HG03520 (cell line): ENCODE measurements around the gene WAC.
"Not testable (repeated sequence)": the region's sequence is repeated elsewhere in the genome, so short reads cannot be mapped to it uniquely, and the experiment has no call there.

Experiments
- ATAC-seq: cut with Tn5 transposase; IDR thresholded peaks from one replicate; pipeline ENCODE4 v1.9.1; 2021; ENCODE audit warnings: mild to moderate bottlenecking, moderate library complexity; ENCODE audit not compliant: unreplicated experiment

WAC gene

GRCh38 chr10:28564905-28565304 lies 32.0 kb downstream of the WAC start:
- no peak for ATAC-seq

DNA sequence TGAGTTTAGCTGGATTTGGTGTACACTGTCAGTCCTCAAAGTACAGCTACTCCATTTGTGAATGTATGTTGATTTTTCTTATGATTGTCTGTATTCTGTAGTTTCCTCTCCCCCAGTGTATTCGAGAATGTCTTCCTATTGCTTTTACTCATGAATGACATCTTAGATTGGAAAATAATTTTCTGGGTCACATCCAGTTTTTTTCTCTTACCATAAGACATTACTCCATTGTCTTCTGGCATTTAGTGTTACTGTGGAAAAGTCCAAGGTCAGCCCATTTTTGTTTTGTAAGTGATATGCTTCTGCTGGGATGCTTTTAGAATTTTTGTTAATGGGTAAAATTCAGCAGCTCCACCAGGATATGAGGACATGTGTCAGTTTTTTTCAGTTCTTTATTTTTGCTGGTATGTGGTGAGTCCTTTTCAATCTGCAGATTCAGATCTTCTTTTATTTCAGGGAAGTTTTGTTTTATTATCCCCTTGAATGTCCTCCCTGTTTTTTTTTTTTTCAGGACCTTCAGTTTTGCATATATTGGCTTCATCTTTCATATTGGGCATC lies 33.6 kb downstream of the WAC start:
- no peak for ATAC-seq

DNA sequence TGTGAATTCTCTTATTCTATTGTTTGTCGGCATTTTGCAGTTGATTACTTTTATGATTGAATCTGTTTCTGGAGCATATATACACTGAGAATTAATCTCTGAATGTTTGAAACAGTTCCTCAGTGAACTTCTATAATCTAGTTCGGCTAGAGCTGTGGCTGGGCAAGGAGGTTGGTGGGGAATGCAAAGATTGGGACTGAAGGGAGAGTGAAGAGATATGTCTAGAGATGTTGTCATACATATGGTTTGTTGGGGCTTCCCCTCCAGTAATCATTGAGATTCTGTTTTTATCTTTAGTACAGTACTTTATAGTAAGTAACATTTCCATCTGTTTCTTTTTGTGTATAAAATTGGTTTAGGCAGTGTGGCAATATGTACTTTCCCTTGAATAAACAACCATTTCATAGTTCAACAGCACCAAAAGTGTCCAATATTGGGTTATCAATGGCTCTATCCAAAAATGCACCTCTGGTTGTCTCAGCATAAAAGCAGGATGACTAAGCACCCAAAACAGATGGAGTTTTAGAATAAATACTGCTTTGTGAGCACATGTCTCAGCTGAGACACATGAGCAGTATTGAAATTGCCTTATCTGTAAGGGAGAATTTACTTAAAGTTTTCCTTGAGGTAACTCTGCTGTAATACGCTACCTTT lies 36.7 kb downstream of the WAC start:
- ATAC-seq: no peak

GRCh38 chr10:28570598-28570997 lies 37.7 kb downstream of the WAC start:
- ATAC-seq: no peak

- ATAC-seq: no peak
Measured at GRCh38 chr10:28571265-28571664, 38.3 kb downstream of the WAC start.

DNA sequence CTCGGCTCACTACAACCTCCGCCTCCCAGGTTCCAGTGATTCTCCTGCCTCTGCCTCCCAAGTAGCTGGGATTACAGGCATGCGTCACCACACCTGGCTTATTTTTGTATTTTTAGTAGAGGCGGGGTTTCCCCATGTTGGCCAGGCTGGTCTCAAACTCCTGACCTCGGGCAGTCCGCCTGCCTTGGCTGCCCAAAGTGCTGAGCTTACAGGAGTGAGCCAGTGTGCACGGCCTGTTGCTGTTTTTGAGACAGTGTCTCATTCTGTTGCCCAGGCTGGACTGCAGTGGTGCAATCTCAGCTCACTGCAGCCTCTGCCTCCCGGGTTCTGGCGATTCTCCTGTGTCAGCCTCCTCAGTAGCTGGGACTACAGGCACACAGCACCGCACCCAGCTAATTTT lies 41.3 kb downstream of the WAC start:
- ATAC-seq: not testable (repeated sequence)

DNA sequence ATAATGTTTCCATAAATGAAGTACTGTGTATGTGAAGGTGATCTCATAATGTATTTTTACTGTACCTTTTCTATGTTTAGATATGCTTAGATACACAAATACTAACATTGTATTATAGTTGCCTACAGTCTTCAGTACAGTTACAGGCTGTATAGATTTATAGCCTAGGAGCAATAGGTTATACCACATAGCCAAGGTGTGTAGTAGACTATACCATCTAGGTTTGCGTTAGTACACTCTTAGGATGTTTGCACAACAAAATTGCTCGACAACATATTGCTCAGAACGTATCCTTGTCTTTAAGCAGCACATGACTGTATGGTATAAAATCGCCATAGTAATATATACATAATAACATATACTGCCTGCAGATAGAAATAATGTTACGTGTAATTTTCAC lies 42.9 kb downstream of the WAC start:
- no peak for ATAC-seq

DNA sequence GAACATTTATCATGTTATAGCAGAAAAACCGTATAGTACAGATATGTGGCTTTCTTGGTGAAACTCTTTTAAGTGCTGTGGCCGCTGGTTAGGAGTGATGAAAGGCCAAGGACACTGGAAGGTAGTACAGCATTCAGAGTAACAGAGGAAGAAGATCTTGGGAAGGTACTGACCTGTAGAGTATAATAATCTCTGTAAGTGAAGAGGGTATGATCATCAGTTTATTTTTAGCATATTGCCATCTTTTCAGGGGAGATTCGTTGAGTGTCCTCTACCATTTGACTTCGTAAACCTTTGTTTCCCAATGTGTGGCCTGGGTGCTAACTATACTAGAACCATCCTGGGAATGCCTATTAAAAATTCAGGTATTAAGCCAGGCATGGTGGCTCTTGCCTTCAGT lies 44.6 kb downstream of the WAC start:
- ATAC-seq: no peak

DNA sequence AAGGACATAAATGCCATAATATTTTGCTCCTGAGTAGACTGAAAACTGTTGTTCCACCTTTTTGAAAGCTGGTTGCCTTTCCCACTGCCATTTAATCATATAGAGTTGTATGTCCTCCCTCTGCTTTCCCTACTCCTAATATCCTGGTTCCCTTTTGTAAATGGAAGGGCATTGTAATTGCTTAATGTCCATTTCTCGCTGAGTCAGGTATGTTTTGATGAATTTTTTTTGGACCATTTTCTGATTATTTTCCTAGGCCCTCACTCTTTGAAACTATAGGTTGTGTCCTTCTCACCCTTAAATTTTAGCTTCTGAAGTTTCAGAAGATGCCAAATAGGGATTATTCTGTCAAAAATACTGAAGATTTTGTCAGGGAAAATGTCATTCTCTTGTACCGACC lies 45.5 kb downstream of the WAC start:
- no peak for ATAC-seq

DNA sequence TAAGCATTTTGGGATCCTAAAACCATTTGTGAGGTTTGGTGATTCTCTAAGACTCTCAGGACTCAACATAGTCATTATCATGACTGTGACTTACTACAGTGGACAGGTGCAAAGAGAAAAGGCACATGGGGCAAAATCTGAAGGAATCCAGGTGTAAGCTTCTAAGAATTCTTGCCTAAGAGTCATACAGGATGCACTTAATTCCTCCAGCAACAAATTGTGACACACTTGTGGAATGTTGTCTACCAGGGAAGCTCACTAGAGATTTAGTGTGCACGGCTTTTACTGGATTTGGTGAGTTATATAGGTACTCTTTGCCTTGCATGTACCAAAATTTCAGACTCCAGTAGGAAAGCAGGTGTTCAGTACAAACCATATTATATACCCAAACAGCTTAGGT lies 47.9 kb downstream of the WAC start:
- ATAC-seq: no peak

- no peak for ATAC-seq
Measured at GRCh38 chr10:28581916-28582315, 49.0 kb downstream of the WAC start.

GRCh38 chr10:28585076-28585475 lies 52.2 kb downstream of the WAC start:
- ATAC-seq: no peak

DNA sequence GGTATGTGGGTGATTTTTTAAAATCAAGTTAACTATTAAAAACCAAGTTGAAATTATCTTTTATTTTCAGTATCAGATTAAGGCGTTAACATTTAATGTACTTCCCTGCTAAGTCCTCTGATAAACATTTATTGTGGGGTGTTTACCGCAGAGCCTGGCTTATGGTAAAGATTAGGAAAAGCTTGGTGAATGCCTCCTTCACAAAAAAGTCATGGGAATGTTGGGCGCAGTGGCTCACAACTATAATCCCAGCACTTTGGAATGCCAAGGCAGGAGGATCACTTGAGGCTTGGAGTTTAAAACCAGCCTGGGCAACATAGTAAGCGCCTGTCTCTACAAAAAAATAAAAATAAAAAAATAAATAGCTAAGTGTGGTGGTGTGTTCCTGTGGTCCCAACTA lies 53.3 kb downstream of the WAC start:
- no peak for ATAC-seq

GRCh38 chr10:28587270-28587969 lies 54.5 kb downstream of the WAC start:
- no peak for ATAC-seq

GRCh38 chr10:28587970-28588290 lies 55.0 kb downstream of the WAC start:
- no peak for ATAC-seq

DNA sequence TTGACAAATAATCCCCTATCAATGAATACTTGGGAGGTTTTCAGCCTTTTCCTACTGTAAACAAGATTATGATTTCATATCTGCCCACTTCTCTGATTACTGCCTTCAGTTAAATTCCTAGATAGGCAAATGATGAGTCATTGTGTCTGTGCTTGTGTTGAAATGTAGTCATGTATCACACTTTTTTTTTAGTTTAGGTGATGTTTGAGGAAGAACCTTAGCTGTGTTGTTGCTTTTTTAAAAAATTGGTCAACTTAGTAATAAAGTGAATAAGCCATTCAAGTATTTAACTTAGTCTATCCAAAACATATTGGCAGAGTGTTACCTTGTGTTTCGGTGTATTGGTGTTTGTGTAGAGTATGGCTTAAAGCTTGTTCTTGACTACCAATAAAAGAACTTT lies 60.0 kb downstream of the WAC start:
- ATAC-seq: no peak

DNA sequence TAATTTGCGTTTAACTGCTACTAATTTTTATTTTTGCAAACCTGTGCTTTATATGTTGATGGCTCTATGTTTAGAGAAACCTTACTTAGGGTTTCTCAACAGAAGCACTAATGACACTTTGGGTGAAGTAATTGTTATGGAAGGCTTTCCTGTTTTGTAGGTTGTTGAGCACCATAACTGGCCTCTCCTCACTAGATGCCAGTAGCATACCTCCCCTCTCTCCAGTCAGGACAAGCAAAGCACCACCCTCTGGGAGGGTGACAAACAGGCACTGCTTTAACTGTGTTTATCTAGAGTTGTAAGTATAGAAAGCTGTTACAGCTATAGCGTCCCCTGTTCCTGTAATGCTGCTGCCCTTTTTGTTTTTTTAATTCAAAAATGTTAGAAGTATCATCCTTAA lies 60.9 kb downstream of the WAC start:
- ATAC-seq: no peak

DNA sequence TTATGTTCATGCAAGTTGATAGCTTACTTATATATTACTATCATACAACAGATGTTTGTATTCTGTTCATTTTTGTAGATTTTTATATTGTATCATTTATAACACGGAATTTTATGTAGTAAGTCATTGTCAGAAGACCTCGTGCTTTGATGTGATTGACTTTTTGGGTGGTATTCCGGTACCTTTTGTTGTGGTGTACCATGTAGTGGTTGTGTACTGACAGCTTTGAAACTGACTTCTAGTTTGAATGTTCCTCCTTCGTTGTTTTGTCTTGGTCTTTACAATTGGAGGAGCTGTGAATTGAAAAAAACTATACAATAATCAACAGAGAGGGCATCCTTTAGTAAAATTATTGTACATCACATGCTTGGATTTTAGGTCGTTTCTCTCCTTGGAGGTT lies 61.5 kb downstream of the WAC start:
- no peak for ATAC-seq

- no peak for ATAC-seq
Measured at GRCh38 chr10:28595613-28596012, 62.7 kb downstream of the WAC start.

DNA sequence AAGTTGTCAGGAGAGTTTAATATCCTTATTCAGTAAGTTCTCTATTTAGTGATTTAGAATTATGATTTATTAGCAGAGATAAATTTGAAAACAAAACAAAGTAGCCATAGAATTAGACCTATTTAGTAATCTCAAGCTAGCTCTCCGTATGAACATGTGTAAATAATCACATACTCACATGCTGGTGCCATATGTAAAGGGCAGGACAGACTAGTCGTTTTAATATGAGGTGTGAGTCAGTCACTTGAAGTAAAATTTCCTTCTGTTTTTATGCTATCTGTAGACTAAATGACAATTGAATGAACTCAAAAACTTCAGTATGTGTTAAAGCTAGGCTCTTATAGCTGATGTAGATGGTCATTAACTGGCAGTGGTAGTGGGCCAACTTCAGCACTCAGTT lies 67.1 kb downstream of the WAC start:
- ATAC-seq: no peak

DNA sequence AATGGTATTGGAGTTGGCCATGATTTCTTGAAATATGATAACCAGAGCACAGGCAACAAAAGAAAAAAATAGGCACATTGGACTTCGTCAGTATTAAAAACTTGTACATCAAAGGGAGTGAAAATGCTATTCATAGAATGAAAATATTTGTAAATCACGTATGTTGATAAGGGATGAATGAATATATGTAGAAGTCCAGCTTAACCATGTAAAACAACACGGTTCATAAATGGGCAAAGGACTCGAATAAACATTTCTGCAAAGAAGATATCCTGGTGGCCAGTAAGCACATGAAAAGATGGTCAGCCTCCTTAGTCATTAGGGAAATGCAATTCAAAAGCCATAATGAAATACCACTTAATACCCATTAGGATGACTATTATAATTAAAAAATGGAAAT lies 68.1 kb downstream of the WAC start:
- ATAC-seq: no peak

- ATAC-seq: no peak
Measured at GRCh38 chr10:28604567-28605536, 71.9 kb downstream of the WAC start.
